PFSK-1 (cell line): ENCODE data around the gene MTX2.

Experiments
- FOXP2 ChIP-seq: optimal IDR thresholded peaks from 2 replicates; pipeline ENCODE3; 2011; ENCODE audit warnings: borderline replicate concordance, control low read depth, inconsistent platforms; ENCODE audit not compliant: insufficient read depth; ENCODE audit errors: extremely low read length, extremely low read depth
- POLR2AphosphoS5 ChIP-seq: IDR thresholded peaks from 2 replicates; pipeline ENCODE4 v1.6.1; 2012; ENCODE audit warnings: low read depth, mild to moderate bottlenecking, control low read depth, low read length, moderate library complexity
- SIN3A ChIP-seq: IDR thresholded peaks from 2 replicates; pipeline ENCODE4 v1.6.1; 2012; ENCODE audit warnings: mild to moderate bottlenecking, low read length, moderate library complexity, borderline replicate concordance; ENCODE audit not compliant: insufficient read depth
- TAF1 ChIP-seq: IDR thresholded peaks from 2 replicates; pipeline ENCODE4 v1.6.1; 2012; ENCODE audit warnings: low read length, control low read depth, borderline replicate concordance; ENCODE audit not compliant: insufficient read depth
- TF ChIP-seq, protein P1 (sequence below), 2 experiments: IDR thresholded peaks; 2 replicates each; pipeline versions ENCODE4 v1.6.1 to v1.8.0; 2011 to 2012; ENCODE audit warnings: low read depth in 2 of 2, low read length in 2 of 2, control low read depth in 1 of 2, inconsistent platforms in 1 of 2, mild to moderate bottlenecking in 1 of 2, moderate library complexity in 1 of 2; ENCODE audit not compliant: insufficient read depth in 1 of 2

DNA sequence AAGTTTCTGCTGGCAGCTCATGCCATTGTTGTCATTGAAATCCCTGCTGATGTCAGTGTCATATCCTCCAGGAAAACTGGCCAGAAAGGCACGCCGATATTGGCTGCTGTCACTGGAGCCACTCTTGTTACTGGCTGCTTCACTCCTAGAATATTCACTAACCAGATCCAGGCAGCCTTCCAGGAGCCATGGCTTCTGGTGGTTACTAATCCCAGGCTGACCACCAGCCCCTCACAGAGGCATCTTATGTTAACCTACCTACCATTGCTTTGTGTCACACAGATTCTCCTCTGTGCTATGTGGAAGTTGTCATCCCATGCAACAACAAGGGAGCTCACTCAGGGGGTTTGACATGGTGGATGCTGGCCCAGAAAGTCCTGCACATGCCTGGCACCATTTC lies 27.0 kb upstream of the MTX2 start:
- TF ChIP-seq POLR2AphosphoS5 (no peak), TAF1 (no peak), SIN3A (no peak), FOXP2 (no peak)
- TF ChIP-seq, protein P1, sequence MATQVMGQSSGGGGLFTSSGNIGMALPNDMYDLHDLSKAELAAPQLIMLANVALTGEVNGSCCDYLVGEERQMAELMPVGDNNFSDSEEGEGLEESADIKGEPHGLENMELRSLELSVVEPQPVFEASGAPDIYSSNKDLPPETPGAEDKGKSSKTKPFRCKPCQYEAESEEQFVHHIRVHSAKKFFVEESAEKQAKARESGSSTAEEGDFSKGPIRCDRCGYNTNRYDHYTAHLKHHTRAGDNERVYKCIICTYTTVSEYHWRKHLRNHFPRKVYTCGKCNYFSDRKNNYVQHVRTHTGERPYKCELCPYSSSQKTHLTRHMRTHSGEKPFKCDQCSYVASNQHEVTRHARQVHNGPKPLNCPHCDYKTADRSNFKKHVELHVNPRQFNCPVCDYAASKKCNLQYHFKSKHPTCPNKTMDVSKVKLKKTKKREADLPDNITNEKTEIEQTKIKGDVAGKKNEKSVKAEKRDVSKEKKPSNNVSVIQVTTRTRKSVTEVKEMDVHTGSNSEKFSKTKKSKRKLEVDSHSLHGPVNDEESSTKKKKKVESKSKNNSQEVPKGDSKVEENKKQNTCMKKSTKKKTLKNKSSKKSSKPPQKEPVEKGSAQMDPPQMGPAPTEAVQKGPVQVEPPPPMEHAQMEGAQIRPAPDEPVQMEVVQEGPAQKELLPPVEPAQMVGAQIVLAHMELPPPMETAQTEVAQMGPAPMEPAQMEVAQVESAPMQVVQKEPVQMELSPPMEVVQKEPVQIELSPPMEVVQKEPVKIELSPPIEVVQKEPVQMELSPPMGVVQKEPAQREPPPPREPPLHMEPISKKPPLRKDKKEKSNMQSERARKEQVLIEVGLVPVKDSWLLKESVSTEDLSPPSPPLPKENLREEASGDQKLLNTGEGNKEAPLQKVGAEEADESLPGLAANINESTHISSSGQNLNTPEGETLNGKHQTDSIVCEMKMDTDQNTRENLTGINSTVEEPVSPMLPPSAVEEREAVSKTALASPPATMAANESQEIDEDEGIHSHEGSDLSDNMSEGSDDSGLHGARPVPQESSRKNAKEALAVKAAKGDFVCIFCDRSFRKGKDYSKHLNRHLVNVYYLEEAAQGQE (IDR thresholded peaks at IDR 0.05; ENCODE audit: insufficient read depth in 1 of 2, low read depth in 2 of 2, low read length in 2 of 2) = no peak
